AML-193 (cell line): ENCODE measurements around the gene DBH.

Source experiments
- DNase-seq, 2 experiments: peaks; one replicate each; lab custom pipeline; 2025; lab: John Stamatoyannopoulos, UW

The DBH gene

DNA sequence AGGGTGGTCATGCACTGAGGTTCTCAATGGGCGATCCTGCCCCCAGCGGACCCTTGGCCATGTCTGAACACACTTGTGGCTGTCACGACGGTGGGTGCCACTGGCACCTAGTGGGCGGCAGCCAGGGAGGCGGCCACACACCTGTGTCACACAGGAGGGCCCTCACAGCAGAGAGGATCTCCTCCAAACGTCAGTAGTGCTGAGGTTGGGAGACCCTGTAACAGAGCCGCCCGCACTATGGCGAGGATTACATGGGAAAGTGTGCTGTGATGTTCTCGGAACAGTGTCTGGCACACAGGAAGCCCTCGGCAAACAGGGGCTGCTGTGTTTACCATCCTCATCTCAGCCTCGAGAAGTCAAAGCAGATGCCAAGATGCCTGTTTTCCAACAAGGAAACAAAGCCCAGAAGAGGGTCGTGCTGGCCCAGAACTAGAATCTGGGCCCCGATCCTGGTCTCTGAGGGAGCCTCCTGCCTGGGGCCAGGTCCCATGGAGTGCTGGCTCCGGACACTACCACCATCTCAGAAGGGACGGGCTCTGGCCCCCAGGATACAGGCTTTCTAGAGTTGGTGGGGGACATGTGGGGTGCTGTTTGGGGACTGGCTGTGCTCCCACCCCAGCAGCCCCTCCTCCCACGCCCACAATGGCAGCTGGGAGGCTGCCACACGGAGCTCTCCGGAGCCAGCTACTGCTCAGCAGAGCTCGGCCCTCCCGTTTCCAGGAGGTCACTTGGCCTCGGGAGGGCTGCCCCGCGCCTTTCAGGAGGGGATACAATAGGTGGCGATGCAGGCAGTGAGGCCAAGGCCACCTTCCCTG is 48.2 kb downstream of the DBH start:
- DNase-seq, result no peak

DNA sequence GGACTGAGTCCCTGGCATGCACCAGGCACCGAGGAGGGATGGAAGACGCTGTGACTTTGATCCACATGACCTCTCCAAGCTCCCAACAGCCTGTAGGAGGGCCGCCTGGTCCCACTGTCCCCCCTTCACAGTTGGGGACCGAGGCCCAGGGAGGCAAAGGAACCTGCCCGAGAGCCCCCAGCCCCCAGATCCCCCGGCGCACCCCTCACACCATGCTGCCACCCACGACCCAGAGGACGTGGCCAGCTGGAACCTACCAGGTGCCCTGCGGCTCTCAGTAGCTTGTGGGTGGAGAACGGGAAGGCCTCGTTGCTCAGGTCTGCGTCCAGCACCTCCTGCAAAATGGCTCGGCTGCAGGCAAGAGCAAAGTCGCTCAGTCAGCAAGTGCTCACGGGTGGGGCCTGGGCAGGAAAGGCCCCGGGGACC is 48.8 kb downstream of the DBH start:
- no peak for DNase-seq

DNA sequence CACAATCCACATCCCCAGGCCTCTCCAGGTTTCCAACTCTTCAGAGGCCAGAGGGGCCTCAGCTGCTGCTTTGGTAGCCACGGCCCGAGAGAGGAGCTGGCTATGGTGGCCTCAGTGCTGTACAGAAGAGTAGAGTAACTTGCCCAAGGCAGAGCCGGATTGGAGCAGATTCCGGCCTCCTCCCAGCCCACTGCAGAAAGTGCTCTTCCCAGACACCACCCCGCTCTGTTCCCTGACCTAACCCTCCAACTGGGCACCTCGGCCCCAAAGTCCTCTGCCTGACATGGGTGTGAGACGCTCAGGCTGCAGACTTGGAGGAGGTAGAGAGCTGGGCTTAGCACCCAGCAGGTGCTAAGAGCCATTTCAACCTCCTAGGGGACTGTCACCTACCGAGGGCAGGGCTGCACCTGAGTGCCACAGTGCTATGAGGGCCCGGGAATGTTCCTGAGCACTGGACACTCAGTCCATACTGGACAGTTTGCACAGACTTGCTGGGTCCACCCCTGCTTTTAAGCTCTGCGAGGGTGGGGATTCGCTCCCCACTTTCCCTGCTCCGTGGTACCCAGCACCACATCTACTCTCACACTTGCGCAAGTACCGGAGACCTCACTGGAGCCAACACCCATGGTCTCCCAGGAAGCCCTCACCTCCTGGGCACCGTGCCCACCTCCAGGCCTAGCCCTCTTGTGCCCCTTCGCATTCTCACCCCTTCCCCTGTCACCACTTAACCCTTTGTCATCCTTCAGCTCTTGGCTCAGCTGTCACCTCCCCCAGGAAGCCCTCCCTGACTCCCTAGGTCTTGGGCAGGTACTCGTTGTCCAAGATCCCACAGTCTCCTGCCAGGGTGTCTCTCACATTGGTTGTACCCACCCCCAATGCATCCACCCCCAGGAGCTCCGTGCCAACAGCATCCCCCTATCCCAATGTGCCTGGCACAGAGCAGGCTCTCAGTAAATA is 49.8 kb downstream of the DBH start:
- no peak for DNase-seq

DNA sequence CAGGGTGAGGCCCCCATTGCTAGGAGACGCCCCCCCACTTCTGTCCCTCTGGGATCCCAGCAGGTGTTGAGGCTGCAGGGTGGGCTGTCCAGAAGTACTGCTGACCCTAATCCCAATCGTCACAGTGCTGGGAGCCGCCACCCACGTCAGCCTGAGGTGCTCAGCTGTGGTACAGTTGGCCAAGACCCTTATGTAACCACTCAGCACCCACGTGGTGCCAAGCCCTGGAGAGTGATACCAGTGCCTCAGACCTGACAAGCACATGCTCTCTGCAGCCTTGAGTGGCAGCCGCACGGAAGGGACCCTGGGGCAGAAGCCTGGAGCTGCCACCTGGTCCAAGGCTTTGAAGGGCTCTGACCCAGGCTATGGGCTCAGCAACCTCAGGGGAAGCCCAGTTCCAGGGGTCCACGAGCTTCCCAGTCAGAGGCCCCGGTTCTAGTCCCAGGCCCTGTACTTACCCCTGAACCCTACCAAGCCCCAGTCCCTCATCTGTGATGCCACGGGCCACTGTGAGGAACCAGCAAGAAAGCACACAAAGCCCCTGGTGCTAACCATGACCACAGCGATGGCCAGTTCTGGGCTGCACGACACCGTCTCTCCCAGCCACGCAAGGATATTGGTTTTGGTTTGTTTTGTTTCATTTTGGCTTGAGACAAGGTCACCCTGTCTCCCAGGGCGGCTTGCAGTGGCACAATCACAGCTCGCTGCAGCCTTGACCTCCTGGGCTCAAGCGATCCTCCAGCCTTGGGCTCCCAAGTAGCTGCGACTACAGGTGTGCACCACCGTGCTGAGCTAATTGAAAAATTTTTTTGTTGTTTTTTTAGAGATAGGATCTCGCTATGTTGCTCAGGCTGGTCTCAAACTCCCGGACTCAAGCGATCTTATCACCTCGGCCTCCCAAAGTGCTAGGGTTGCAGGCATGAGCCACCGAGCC is 50.7 kb downstream of the DBH start:
- DNase-seq, result no peak

DNA sequence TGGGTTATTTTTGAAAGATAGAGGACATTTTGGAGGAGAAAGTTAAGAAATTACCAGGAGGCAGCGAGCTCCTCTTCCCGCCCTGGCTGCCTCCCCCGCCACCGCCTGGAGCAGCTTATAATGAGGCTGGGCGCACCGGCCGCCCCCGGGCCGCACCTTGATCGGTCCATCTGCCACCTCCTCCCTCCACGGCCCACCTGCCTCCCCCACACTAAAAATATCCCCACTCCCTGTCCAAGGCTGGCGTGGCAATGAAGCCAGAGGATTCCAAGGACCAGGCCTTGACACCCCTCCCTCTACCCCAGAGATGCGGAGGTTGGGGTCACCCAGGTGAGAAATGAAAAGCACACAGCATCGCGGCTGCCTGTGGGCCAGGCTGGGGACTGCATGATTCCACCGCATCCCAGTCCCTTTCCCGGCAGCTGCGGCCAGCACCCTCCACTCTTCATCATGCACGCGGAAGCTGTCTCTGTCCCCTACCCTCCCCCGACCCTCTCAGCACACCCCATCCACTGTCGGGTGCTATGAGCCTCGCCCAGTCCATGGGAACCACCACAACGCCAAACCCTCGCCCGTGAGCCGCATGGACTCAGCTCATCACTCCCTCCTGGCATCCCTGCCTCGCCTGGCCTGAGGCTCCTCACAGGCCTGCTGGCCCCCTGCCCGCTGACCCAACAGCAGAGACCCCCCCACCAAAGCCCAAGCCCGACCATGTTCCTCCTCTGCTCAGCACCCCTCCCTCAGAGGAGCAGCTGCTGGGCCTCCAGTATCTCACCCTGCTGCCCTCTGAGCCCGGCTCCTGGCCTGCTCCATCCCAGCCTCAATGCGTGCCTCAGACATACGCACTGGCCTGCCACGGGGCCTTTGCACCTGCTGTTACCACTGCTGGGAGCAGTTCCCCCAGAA is 51.9 kb downstream of the DBH start:
- DNase-seq, result no peak

DNA sequence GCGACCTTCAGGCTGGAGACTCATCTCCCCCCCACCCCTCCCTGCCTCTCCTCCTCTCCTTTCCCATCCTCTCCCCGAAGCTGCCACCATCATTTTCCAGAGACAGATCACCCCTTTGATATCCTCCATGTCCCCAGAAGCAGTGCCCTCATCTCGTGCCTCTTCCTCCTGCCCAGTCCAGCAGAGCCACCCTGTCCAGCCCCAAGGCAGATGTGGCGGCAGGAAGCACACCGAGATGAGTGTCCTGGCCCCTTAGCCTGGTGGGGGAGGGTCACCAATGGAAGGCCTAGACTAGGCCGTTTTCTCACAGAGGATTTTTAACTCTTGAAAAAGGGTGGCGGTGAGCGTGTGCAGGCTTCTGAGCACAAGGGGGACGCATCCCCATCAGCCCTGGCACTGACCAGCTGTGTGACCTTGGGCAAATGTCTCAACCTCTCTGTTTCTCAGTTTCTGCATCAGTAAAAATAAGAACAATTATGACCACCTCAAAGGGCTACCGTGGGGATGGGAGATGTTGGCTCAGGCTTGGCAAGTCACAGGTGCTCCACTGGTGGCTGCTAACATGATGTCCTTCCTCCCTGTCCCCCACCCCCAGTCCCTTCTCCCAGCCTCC is 53.1 kb downstream of the DBH start:
- no peak for DNase-seq

DNA sequence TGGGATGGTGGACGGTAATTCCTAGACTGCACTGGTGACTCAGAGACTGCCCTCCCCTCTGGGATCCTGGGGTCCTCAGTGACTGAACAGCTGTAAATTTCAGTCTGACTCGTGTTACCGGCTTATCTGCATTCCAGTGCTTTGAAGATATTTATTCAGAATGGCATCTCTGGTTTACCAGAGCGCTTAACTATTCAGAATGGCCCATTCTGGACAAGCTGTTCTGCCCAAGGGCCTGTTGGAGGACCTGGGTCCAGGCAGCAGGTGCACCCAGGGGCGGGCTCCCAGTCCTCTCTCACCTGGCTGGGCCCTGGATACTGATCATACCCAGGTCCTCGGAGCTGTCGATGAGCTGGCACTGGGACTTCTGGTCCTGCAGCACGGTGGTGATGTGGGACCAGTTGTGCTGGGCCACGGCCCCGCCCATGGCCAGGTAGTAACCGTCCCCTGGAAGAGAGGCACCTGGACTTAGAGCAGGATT is 54.0 kb downstream of the DBH start:
- DNase-seq, result no peak

DNA sequence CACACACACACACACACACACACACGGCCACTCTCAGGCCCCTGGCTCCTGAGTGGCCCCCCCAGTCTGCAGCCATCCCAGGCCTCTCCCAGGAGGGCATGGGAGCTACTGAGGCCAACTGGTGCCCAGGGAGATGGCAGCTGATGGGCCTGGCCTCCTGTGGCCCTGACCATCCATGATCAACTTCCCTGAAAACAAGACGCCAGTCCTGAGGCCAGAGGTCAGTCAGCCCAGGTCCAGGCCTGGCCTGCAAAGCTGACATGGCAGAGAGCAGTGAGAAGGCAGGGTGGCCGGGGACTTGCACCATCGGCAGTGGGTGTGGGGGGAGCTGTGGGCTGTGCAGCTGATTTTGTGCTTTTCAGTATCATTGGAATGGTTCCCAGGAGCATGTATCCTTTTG is 55.0 kb downstream of the DBH start:
- DNase-seq, result no peak

DNA sequence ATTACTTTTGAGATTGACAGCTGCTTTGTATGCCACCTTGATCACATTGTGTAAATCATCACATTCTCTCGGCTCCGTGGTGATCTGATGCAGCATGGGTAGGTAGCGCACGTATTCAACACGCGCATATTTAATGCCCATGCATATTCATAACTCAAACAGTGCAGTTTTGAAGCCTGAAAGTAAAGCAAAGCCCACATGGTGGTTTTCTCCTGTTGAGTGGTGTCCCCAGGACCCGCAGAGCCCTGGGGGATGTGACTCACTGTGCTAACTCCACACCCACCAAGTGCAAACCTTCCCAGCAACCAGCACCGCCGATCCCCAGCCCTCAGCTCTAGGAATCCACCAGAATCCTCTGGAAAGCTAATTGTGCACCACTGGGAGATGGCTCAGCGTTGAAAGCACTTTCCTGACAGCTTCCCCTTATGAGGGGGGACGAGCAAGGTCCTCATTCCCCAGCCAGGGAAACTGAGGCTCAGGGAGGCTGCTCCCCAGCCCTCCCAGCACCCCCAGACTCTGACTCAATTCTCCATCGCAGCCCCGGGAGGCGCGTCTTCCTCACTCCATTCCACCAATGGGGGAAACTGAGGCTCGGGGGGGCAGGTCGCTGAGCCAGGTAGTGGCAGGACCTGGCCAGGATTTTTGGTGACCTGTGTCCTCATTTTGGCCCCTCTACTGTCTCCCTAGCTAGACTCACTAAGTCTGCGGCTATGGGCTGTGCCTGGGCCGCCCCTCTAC is 55.6 kb downstream of the DBH start:
- no peak for DNase-seq

DNA sequence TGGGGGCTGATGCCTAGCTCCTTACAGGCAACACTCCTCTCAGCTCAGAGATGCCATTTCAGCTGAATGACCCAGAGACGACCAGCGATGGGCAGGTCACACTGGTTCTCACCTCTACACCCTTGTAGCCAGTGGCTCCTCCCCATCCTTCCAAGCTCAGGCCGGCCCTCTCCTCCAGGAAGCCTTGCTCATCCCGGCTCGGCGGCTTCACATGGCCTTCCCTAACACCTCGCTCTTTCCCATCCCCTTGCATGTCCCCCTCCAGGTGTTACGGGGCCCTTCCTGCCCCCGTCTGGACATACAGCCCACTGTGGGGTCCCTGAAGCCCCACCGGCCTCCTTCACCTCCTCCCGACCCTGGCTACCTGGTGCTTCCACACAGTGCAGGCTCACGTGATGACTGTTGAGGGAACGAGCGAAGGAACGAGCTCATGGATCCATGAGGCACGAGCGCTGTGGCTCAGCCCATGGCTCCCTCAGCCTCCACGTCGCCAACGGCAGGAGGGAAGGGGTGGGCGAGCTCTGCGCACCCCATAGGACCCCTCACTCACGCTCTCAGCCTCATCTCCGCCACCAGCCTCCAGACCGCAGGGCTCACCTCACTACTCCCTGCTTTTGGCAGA is 56.3 kb downstream of the DBH start:
- DNase-seq, result no peak

DNA sequence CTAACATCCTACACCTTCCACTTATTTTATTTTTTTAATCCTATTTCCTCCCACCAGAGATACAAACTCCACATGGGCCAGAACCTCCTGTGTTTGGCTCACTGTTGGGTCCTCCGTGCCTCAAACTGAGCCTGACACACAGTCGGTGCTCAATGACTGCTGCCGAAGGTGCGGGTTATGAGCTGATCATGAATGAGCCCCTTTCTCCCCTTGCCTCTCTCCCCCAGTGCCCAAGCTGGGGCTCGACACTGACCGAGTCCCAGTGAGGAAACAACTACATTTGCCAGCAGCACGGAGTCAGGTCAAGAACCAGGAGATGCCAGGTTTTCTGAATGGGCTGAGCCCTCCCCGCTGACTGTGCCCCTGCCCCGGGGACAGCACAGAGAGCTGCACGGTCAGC is 57.0 kb downstream of the DBH start:
- DNase-seq, result no peak

DNA sequence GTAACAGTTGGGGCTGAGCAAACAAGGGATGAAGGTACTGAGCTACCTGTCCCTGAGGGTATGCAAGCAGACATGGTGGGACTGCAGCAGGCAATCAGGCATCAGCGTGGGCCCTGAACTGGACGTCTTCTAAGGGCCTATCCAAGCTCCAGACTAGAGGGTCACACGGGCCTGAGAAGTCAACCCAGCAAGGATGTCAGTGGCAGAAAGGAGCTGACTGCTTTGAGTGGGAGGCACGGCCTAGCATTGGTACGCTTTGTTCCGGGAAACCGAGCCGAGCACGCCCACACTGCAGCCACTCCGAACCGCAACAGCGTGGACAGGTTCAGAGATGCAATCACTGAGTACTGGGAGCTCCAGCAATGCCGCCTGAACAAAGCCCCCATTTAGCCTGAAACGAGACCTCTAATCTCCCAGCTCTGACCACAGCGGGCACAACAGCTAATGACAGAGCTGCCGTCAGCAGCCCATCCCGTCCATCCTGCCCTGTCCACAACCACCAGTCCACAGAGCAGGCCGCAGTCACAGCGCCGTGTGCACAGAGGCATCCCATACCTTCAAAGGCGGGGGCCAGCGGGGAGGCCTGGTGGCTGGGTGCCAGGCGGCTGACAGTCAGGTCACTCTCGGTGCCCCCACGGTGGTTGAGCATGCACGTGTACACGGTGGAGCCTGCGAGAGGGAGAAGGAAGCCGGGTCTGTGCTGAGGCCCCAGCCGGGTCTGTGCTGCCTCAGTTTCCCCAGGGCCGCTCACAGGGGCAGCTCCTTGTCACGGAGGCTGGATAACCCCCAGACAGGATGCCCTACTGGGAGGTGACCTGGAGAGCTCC is 57.8 kb downstream of the DBH start:
- DNase-seq, result no peak

DNA sequence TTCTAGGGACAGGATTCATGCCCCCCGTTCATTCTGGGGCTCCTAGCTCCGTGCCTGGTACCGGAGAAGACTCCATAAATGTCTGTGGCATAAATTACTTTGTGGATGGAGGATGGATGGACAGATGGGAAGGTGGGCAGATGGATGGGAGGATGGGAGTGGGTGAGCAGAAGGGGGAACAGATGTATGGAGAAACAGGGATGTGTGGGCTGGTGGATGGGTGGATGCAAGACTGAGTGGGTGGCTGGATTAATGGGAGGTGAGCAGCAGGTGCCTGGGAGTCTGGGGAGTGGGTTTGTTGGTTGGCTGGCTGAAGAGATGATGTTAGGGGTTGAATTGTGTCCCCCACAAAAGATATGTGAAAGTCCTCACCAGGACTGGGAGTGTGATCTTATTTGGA is 58.5 kb downstream of the DBH start:
- no peak for DNase-seq

DNA sequence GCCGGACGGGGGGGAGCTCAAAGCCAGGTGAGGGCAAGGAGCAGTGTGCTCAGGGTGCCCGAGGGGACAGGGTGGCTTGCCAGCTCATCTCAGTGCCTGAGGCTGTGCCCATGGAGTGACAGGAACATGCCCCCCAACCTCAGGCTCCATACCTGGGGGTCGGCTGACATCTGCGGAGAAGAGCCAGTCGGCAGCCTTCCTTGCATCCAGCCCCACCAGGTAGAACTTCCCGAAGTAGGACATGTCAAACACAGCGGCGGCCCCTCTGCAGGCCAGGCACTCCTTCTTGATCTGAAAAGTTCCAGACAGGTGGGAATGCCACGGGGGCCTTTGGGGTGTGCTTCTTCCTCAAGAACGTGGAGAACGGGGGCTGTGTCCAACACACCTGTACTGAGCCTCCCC is 59.9 kb downstream of the DBH start:
- DNase-seq, result no peak

DNA sequence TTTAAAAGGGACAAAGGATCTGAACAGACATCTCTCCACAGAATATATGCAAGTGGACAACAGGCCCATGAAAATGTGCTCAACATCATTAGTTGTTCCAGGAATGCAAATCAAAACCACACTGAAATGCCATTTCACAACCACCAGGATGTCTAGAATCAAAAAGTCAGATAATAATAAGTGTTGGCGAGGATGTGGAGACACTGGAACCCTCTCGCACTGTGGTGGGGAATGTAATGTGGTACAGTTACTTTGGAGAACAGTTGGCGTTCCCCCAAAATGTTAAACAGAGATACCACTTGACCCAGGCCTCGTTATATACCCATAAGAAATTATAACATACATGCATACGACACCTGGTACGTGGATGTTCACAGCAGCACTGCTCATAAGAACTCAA is 63.4 kb downstream of the DBH start:
- DNase-seq, result no peak

DNA sequence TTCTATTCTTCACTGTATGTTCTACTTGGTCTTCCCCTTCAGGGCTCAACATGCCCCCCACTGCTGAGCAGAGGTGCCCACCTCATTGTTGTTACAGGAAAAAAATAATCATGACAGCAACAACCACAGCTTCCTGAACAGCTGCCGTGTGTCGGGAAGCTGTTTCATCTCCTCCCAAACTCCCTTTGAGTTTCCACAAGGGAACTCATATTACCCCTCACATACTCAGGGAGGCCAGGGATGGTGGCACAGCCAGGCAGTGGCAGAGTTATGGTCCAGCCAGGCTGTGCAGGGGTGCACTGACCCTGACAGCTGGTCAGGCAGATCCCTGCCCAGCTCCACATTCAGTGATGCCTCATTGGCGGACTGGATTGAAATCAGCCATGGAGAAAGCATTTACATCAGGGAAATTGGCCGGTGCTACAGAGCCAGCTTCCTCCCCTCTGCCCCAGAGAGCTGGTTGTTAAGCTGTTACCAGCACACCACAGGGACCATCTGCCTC is 64.7 kb downstream of the DBH start:
- no peak for DNase-seq

DNA sequence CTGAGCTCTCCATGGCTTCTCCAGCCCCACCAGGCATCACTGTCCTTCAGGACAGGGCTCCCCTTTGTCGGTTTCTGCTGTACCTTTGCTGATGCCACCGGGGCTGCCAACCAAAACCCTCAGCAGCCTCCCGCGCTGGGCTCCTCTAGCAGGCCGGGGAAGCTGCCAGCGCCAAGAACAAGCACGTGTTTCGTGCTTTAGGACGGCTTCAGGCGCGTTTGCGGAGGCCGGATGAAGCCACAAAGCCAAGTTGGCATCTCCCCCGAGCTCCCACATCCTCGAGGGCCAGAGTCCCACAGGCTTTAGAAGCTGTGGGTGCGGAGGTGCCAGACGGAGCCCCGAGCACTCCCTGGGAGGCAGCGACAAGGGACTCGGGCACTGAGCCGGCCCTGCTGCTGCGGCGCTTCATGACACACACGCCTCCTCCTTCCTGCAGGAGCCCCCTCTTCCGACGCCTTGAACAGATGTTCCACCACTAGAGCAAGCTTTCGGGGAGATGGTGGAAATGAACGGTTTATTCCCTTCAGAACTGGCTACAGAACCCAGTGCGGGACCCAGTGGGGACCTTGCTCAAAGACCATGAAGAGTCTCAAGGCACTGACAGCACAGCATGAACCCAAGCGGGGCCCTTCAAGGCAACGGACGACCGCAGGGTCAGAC is 65.3 kb downstream of the DBH start:
- no peak for DNase-seq
